Neural crest cell (in vitro differentiated cells): ENCODE data around the gene RMP24. TPM values are rescaled to one million over a fixed set of nuclear protein-coding genes. Genes with fewer than 3 reads are reported as not detected.

Experiments
- DNase-seq: peaks from one replicate; pipeline ENCODE4 v3.0.0; 2021; ENCODE audit warnings: low read depth, mixed read lengths, low spot score
- H3K27ac Mint-ChIP-seq: one replicate; pipeline ENCODE4 v1.8.0; 2021; ENCODE audit warnings: mild to moderate bottlenecking, mixed read lengths; ENCODE audit not compliant: unreplicated experiment
- H3K27me3 Mint-ChIP-seq: 2 replicates; pipeline ENCODE4 v1.8.0; 2021; ENCODE audit warnings: low read depth, mild to moderate bottlenecking, mixed read lengths
- H3K36me3 Mint-ChIP-seq: 2 replicates; pipeline ENCODE4 v1.8.0; 2021; ENCODE audit warnings: low read depth, mild to moderate bottlenecking, mixed read lengths
- H3K4me1 Mint-ChIP-seq: 2 replicates; pipeline ENCODE4 v1.8.0; 2021; ENCODE audit warnings: mixed read lengths
- H3K4me3 Mint-ChIP-seq: one replicate; pipeline ENCODE4 v1.8.0; 2021; ENCODE audit warnings: mild to moderate bottlenecking, mixed read lengths
- H3K9me3 Mint-ChIP-seq: 2 replicates; pipeline ENCODE4 v1.8.0; 2021; ENCODE audit warnings: mixed read lengths
- microRNA-seq: library from miRNA; unstranded; fragments of <30 nt; microRNA quantifications from one replicate; pipeline ENCODE4, GENCODE V29; 2020
- total RNA-seq: library from RNA; stranded (reverse); gene quantifications from 2 replicates; pipeline ENCODE4 v1.2.1, GENCODE V29; 2021
- TF ChIP-seq, protein P1 (sequence below): fragments of 200-600 bp; sonication (generic); conservative IDR thresholded peaks from 2 replicates; pipeline ENCODE4 v1.5.0; 2021; ENCODE audit warnings: antibody characterized with exemption, mild to moderate bottlenecking

RMP24 gene

DNA sequence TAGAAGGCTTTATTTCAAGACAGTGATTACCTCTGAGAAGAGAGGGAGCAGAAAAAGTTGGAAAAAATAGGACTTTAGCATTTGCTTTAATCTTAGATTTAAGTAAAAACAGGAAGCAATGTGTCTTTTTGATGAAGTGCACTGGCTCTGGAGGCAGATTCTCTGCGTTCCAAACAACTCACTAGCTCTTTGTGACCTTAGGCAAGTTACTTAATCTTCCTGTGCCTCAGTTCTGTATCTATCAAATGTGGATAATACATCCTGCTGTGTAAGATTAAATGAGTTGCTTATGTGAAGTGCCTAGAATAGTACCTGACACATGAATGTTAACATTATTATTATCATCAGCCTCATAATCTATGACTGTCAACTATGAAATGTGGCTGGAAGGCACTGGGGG is 52.5 kb downstream of the RMP24 start:
- no peak overlapping the region for H3K4me3 Mint-ChIP-seq
- H3K36me3 Mint-ChIP-seq: peaks cover 4% of the 10 kb centered on the region
- H3K27me3 Mint-ChIP-seq: no peaks in the 10 kb centered on the region
- no peak for DNase-seq
- H3K27ac Mint-ChIP-seq: no peak overlapping the region
- H3K9me3 Mint-ChIP-seq: no peaks in the 10 kb centered on the region
- peaks cover 4% of the 10 kb centered on the region for H3K4me1 Mint-ChIP-seq
- TF ChIP-seq, protein P1, sequence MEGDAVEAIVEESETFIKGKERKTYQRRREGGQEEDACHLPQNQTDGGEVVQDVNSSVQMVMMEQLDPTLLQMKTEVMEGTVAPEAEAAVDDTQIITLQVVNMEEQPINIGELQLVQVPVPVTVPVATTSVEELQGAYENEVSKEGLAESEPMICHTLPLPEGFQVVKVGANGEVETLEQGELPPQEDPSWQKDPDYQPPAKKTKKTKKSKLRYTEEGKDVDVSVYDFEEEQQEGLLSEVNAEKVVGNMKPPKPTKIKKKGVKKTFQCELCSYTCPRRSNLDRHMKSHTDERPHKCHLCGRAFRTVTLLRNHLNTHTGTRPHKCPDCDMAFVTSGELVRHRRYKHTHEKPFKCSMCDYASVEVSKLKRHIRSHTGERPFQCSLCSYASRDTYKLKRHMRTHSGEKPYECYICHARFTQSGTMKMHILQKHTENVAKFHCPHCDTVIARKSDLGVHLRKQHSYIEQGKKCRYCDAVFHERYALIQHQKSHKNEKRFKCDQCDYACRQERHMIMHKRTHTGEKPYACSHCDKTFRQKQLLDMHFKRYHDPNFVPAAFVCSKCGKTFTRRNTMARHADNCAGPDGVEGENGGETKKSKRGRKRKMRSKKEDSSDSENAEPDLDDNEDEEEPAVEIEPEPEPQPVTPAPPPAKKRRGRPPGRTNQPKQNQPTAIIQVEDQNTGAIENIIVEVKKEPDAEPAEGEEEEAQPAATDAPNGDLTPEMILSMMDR: no peak

DNA sequence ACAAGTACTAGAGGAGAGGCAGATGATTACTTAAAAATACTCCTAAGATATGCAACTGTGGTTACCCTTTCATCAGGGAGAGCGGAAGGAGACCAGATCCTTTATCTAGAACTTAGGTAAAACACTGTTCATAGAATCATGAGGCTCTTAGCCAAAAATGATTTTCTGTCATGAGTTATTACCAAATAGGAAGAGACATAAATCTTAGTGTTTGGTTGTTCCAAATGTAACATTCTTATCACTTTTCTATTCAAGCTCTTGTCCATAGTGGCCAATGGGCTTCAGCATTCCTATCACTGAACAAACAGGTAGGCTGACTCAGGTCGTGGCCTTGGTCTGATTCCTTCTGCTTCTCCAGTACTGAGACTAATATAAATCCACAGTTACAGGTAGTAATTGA is 56.4 kb downstream of the RMP24 start:
- DNase-seq: no peak
- H3K9me3 Mint-ChIP-seq: no peaks in the 10 kb centered on the region
- no peak overlapping the region for H3K4me3 Mint-ChIP-seq
- H3K27me3 Mint-ChIP-seq: no peaks in the 10 kb centered on the region
- H3K36me3 Mint-ChIP-seq: peaks cover 10% of the 10 kb centered on the region
- TF ChIP-seq, protein P1: no peak
- no peaks in the 10 kb centered on the region for H3K4me1 Mint-ChIP-seq
- H3K27ac Mint-ChIP-seq: no peak overlapping the region

Small RNA genes within 50 kb of the gene (microRNA-seq; reads per million reads assigned to microRNA genes)
- not detected for gene MIR3929

Other genes with a start within 250 kb of the RMP24 start
- gene RPRD1A, start 94.9 kb downstream of the RMP24 start, total RNA-seq: 76.2 and 76.3 TPM in 2 replicates
- 101 TPM in 2 replicates for gene SLC39A6, start 156.7 kb downstream of the RMP24 start, total RNA-seq
- 80.4 and 94.1 TPM in 2 replicates for gene ELP2, start 157.2 kb downstream of the RMP24 start, total RNA-seq
- gene MOCOS, start 214.8 kb downstream of the RMP24 start, total RNA-seq: 2.6 TPM in 2 replicates